Sigmoid colon (tissue), 4 donors: Measurements from ENCODE around the gene SHISAL1.

Source experiments
- POLR2A ChIP-seq, 2 donors: fragments of 450-650 bp; IDR thresholded peaks; one replicate each; pipeline ENCODE4 v1.6.1; 2016; ENCODE audit warnings: antibody characterized with exemption in 2 of 2, mild to moderate bottlenecking in 2 of 2, moderate library complexity in 2 of 2
- POLR2AphosphoS5 ChIP-seq, 4 donors: sonication (generic); formaldehyde crosslinking; IDR thresholded peaks; one replicate each; pipeline ENCODE4 v1.6.1; 2017; ENCODE audit warnings: antibody characterized with exemption in 4 of 4

DNA sequence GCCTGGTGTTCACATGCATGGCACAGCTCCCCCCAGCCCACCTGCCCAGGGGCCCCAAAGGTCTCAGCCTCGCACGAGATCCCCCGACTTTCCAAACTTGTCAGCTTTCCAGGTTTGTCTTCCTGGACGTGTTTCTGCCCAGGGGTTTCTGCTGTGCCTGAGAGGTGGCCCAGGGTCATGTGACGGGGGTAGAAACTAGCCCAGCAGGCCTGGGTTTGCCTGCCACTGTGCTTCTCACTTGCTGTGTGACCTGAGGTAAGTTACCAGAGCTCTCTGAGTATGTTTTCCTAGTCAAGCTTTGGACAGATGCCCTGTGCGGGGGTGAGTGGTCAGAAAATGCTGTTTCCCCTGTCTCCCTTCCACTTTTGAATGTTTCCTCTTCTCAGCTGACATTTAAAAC, 38.3 kb upstream of the SHISAL1 start:
- TF ChIP-seq POLR2A (IDR thresholded peaks at IDR 0.05) (no peak), POLR2AphosphoS5 (IDR thresholded peaks at IDR 0.05) (no peak)
